H9 (cell line): ENCODE data around the gene NAE1. TPM values are rescaled to one million over a fixed set of nuclear protein-coding genes. Genes with fewer than 3 reads are reported as not detected.

Experiments
- DNase-seq: peaks from one replicate; pipeline ENCODE4 v3.0.0-alpha.2; 2017
- H2AFZ ChIP-seq: one replicate; pipeline ENCODE4 v1.6.1; 2013; ENCODE audit warnings: mild to moderate bottlenecking, low read length, control low read depth, moderate library complexity
- H2AK5ac ChIP-seq: 2 replicates; pipeline ENCODE4 v1.6.1; 2013; ENCODE audit warnings: low read length, control low read depth, mixed read lengths; ENCODE audit not compliant: insufficient read length
- H2BK120ac ChIP-seq: one replicate; pipeline ENCODE4 v1.6.1; 2013; ENCODE audit warnings: low read depth, mild to moderate bottlenecking, low read length, control low read depth, inconsistent platforms; ENCODE audit not compliant: poor library complexity, severe bottlenecking
- H2BK12ac ChIP-seq: 2 replicates; pipeline ENCODE4 v1.6.1; 2013; ENCODE audit warnings: low read length, control low read depth, mixed read lengths, low read depth; ENCODE audit not compliant: insufficient read length
- H2BK15ac ChIP-seq: 2 replicates; pipeline ENCODE4 v1.6.1; 2013; ENCODE audit warnings: low read depth, low read length, control low read depth
- H2BK20ac ChIP-seq: one replicate; pipeline ENCODE4 v1.6.1; 2013; ENCODE audit warnings: low read depth, mild to moderate bottlenecking, low read length, control low read depth, inconsistent platforms; ENCODE audit not compliant: poor library complexity, severe bottlenecking
- H2BK5ac ChIP-seq: 2 replicates; pipeline ENCODE4 v1.6.1; 2013; ENCODE audit warnings: low read length, control low read depth, mixed read lengths; ENCODE audit not compliant: insufficient read length
- H3K14ac ChIP-seq: 2 replicates; pipeline ENCODE4 v1.6.1; 2013; ENCODE audit warnings: low read length, control low read depth; ENCODE audit not compliant: insufficient read depth
- H3K18ac ChIP-seq: 2 replicates; pipeline ENCODE4 v1.6.1; 2013; ENCODE audit warnings: low read depth, mild to moderate bottlenecking, mixed read lengths, low read length, control low read depth; ENCODE audit not compliant: insufficient read length
- H3K23ac ChIP-seq: 2 replicates; pipeline ENCODE4 v1.6.1; 2013; ENCODE audit warnings: low read length, control low read depth, mixed read lengths, low read depth; ENCODE audit not compliant: insufficient read length
- H3K23me2 ChIP-seq: 2 replicates; pipeline ENCODE4 v1.6.1; 2013; ENCODE audit warnings: low read depth, mild to moderate bottlenecking, mixed read lengths, low read length, control low read depth; ENCODE audit not compliant: insufficient read length, poor library complexity, severe bottlenecking
- H3K27ac ChIP-seq: 2 replicates; pipeline ENCODE4 v1.5.1; 2013; ENCODE audit warnings: low read length, control low read depth, mixed read lengths, low read depth; ENCODE audit not compliant: insufficient read length
- H3K27me3 ChIP-seq: 2 replicates; pipeline ENCODE4 v1.6.1; 2013; ENCODE audit warnings: low read length, control low read depth, inconsistent platforms; ENCODE audit not compliant: insufficient read depth
- H3K4ac ChIP-seq: 2 replicates; pipeline ENCODE4 v1.6.1; 2013; ENCODE audit warnings: low read depth, mild to moderate bottlenecking, control low read depth, inconsistent platforms, low read length, moderate library complexity
- H3K4me1 ChIP-seq: 2 replicates; pipeline ENCODE4 v1.6.1; 2013; ENCODE audit warnings: low read length, control low read depth, inconsistent platforms; ENCODE audit not compliant: insufficient read depth
- H3K4me2 ChIP-seq: 2 replicates; pipeline ENCODE4 v1.6.1; 2013; ENCODE audit warnings: low read length, control low read depth, mixed read lengths; ENCODE audit not compliant: insufficient read length, insufficient read depth
- H3K56ac ChIP-seq: 2 replicates; pipeline ENCODE4 v1.6.1; 2013; ENCODE audit warnings: low read depth, mild to moderate bottlenecking, mixed read lengths, low read length, control low read depth; ENCODE audit not compliant: insufficient read length
- H3K79me1 ChIP-seq: 2 replicates; pipeline ENCODE4 v1.6.1; 2013; ENCODE audit warnings: low read depth, mild to moderate bottlenecking, moderate library complexity, low read length, control low read depth, inconsistent platforms; ENCODE audit not compliant: insufficient read depth, poor library complexity, severe bottlenecking
- H3K79me2 ChIP-seq: 2 replicates; pipeline ENCODE4 v1.6.1; 2013; ENCODE audit warnings: low read length, control low read depth, inconsistent platforms; ENCODE audit not compliant: insufficient read depth
- H3K9ac ChIP-seq: 2 replicates; pipeline ENCODE4 v1.6.1; 2013; ENCODE audit warnings: low read length, control low read depth, mixed read lengths; ENCODE audit not compliant: insufficient read length; ENCODE audit errors: extremely low read depth
- H3K9me3 ChIP-seq: one replicate; pipeline ENCODE4 v1.6.1; 2013; ENCODE audit warnings: low read depth, low read length, inconsistent platforms; ENCODE audit not compliant: control insufficient read depth
- H3T11ph ChIP-seq: one replicate; pipeline ENCODE4 v1.6.1; 2013; ENCODE audit warnings: mild to moderate bottlenecking, low read length, control low read depth, inconsistent platforms
- H4K20me1 ChIP-seq: one replicate; pipeline ENCODE4 v1.6.1; 2013; ENCODE audit not compliant: control insufficient read depth, insufficient read length, insufficient read depth
- H4K5ac ChIP-seq: 2 replicates; pipeline ENCODE4 v1.6.1; 2013; ENCODE audit warnings: low read depth, mild to moderate bottlenecking, mixed read lengths, low read length, control low read depth; ENCODE audit not compliant: insufficient read length
- H4K8ac ChIP-seq: replicated peaks from 2 replicates; pipeline ENCODE4 v1.6.1; 2013; ENCODE audit warnings: low read length, control low read depth, mixed read lengths, low read depth; ENCODE audit not compliant: insufficient read length
- H4K91ac ChIP-seq: 2 replicates; pipeline ENCODE4 v1.6.1; 2013; ENCODE audit warnings: low read depth, mild to moderate bottlenecking, moderate library complexity, mixed read lengths, low read length, control low read depth; ENCODE audit not compliant: insufficient read length
- H3K27ac Mint-ChIP-seq, 3 experiments: 2 replicates in 2 of 3; 3 replicates in 1 of 3; pipeline ENCODE4 v1.8.0; 2020 to 2021; ENCODE audit warnings: mixed read lengths in 3 of 3, mild to moderate bottlenecking in 1 of 3, moderate library complexity in 1 of 3
- H3K27me3 Mint-ChIP-seq: 2 replicates; pipeline ENCODE4 v1.8.0; 2021; ENCODE audit warnings: low read depth, mild to moderate bottlenecking, moderate library complexity, mixed read lengths
- H3K36me3 Mint-ChIP-seq, 3 experiments: 2 replicates in 2 of 3; 3 replicates in 1 of 3; pipeline ENCODE4 v1.8.0; 2020 to 2021; ENCODE audit warnings: low read depth in 3 of 3, mixed read lengths in 3 of 3; ENCODE audit not compliant: insufficient read depth in 1 of 3
- H3K4me1 Mint-ChIP-seq, 2 experiments: 2 replicates each; pipeline ENCODE4 v1.8.0; 2020; ENCODE audit warnings: mixed read lengths in 2 of 2
- H3K4me3 Mint-ChIP-seq, 2 experiments: 2 replicates in 1 of 2; 3 replicates in 1 of 2; pipeline ENCODE4 v1.8.0; 2020 to 2021; ENCODE audit warnings: mild to moderate bottlenecking in 2 of 2, mixed read lengths in 2 of 2, moderate library complexity in 1 of 2
- H3K9me3 Mint-ChIP-seq, 2 experiments: 2 replicates in 1 of 2; 3 replicates in 1 of 2; pipeline ENCODE4 v1.8.0; 2020; ENCODE audit warnings: mild to moderate bottlenecking in 2 of 2, mixed read lengths in 2 of 2, moderate library complexity in 1 of 2
- CTCF ChIP-seq: fragments of 200-600 bp; sonication (generic); conservative IDR thresholded peaks from 3 replicates; pipeline ENCODE4 v1.8.0; 2021; ENCODE audit warnings: antibody characterized with exemption, mild to moderate bottlenecking
- WGBS: extraction: QIAGEN DNeasy Blood & Tissue Kit; methylation state at CpG from one replicate; pipeline ENCODE4 v1.1.7; 2013; ENCODE audit warnings: missing lambda C conversion rate, low lambda C conversion rate, mixed read lengths; ENCODE audit not compliant: insufficient read length; ENCODE audit errors: extremely low coverage; 5-methylcytosine and 5-hydroxymethylcytosine counted together
- total RNA-seq: library from RNA; stranded (reverse); gene quantifications from 2 replicates; pipeline ENCODE4 v1.2.1, GENCODE V29; 2021

Gene NAE1
- total RNA-seq, 1 experiment from 2014 or later, result 144 TPM

- H3K4me1 ChIP-seq, result no peaks in the 10 kb centered on the region; the same call in 1 of the 2 replicates
- no peak overlapping the region for H2AK5ac ChIP-seq
- H2AFZ ChIP-seq, result no peak overlapping the region
- H3T11ph ChIP-seq, result no peak overlapping the region
- H3K4me3 Mint-ChIP-seq, result no peak overlapping the region
- H2BK12ac ChIP-seq, result no peak overlapping the region
- H3K27me3 Mint-ChIP-seq, result peaks cover 13% of the 10 kb centered on the region
- H3K23ac ChIP-seq, result no peak overlapping the region
- H3K27ac ChIP-seq, result no peak overlapping the region
- H3K4me2 ChIP-seq, result no peak overlapping the region
- no peak overlapping the region for H2BK20ac ChIP-seq
- H3K9me3 ChIP-seq, result no peaks in the 10 kb centered on the region
- no peak overlapping the region for H4K91ac ChIP-seq
- H3K79me2 ChIP-seq, result peaks cover 18% of the 10 kb centered on the region
- H3K27me3 ChIP-seq, result no peaks in the 10 kb centered on the region
- H4K8ac ChIP-seq, result no peak overlapping the region
- no peak overlapping the region for H2BK120ac ChIP-seq
- no peak overlapping the region for H3K9ac ChIP-seq
- H3K4ac ChIP-seq, result no peak overlapping the region
- H3K56ac ChIP-seq, result no peak overlapping the region
- peaks cover 5% of the 10 kb centered on the region for H4K20me1 ChIP-seq
- no peaks in the 10 kb centered on the region for H3K9me3 Mint-ChIP-seq
- no peak overlapping the region for H3K18ac ChIP-seq
- H2BK15ac ChIP-seq, result no peak overlapping the region
- peaks cover 8% of the 10 kb centered on the region for H3K23me2 ChIP-seq
- peaks cover 18 to 30% (median 29%) of the 10 kb centered on the region in 3 experiments for H3K36me3 Mint-ChIP-seq
- no CpG with 5 or more reads among the region's 2 CpGs for WGBS
- DNase-seq, result no peak
- H3K14ac ChIP-seq, result no peak overlapping the region
- TF ChIP-seq CTCF, result no peak
- H3K4me1 Mint-ChIP-seq, result peaks cover 23 to 28% of the 10 kb centered on the region in 2 experiments
- no peak overlapping the region for H2BK5ac ChIP-seq
- peaks cover 17% of the 10 kb centered on the region for H3K79me1 ChIP-seq
- H4K5ac ChIP-seq, result no peak overlapping the region
- H3K27ac Mint-ChIP-seq, result no peak overlapping the region
Measured at GRCh38 chr16:66752958-66753357, 77.8 kb downstream of the NAE1 start.

Other genes with a start within 250 kb of the NAE1 start
- gene CMTM3, start 226.3 kb downstream of the NAE1 start, total RNA-seq, result 39.2 and 41.0 TPM in 2 replicates
- 39.8 and 40.5 TPM in 2 replicates for gene CMTM4, start 134.2 kb downstream of the NAE1 start, total RNA-seq
- gene DYNC1LI2, start 79.4 kb downstream of the NAE1 start, total RNA-seq, result 94.2 and 100 TPM in 2 replicates
- gene TERB1, start 29.4 kb downstream of the NAE1 start, total RNA-seq, result not detected in 2 replicates
- gene CA7, start 13.4 kb upstream of the NAE1 start, total RNA-seq, result 0.55 and 0.81 TPM in 2 replicates
- 22.0 and 23.1 TPM in 2 replicates for gene PDP2, start 49.5 kb upstream of the NAE1 start, total RNA-seq
- gene CDH16, start 87.9 kb upstream of the NAE1 start, total RNA-seq, result not detected in 2 replicates
- gene RRAD, start 94.6 kb upstream of the NAE1 start, total RNA-seq, result 0.44 and 0.72 TPM in 2 replicates
- gene CIAO2B, start 103.4 kb upstream of the NAE1 start, total RNA-seq, result 83.0 and 85.7 TPM in 2 replicates
- 25.8 and 28.2 TPM in 2 replicates for gene CES2, start 104.5 kb upstream of the NAE1 start, total RNA-seq
- gene CES3, start 130.3 kb upstream of the NAE1 start, total RNA-seq, result 3.4 and 3.7 TPM in 2 replicates
- gene CES4A, start 157.6 kb upstream of the NAE1 start, total RNA-seq, result 1.8 and 1.9 TPM in 2 replicates
- gene CBFB, start 198.2 kb upstream of the NAE1 start, total RNA-seq, result 76.3 and 84.3 TPM in 2 replicates